NCI-H2196 treated with DMSO at 0.1 percent for 48 hours (cell line): ENCODE measurements around the gene KDM7A.

Experiments used
- DNase-seq: peaks from one replicate; lab custom pipeline; 2025; ENCODE audit not compliant: unreplicated experiment; lab: John Stamatoyannopoulos, UW

The KDM7A gene, protein sequence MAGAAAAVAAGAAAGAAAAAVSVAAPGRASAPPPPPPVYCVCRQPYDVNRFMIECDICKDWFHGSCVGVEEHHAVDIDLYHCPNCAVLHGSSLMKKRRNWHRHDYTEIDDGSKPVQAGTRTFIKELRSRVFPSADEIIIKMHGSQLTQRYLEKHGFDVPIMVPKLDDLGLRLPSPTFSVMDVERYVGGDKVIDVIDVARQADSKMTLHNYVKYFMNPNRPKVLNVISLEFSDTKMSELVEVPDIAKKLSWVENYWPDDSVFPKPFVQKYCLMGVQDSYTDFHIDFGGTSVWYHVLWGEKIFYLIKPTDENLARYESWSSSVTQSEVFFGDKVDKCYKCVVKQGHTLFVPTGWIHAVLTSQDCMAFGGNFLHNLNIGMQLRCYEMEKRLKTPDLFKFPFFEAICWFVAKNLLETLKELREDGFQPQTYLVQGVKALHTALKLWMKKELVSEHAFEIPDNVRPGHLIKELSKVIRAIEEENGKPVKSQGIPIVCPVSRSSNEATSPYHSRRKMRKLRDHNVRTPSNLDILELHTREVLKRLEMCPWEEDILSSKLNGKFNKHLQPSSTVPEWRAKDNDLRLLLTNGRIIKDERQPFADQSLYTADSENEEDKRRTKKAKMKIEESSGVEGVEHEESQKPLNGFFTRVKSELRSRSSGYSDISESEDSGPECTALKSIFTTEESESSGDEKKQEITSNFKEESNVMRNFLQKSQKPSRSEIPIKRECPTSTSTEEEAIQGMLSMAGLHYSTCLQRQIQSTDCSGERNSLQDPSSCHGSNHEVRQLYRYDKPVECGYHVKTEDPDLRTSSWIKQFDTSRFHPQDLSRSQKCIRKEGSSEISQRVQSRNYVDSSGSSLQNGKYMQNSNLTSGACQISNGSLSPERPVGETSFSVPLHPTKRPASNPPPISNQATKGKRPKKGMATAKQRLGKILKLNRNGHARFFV

DNA sequence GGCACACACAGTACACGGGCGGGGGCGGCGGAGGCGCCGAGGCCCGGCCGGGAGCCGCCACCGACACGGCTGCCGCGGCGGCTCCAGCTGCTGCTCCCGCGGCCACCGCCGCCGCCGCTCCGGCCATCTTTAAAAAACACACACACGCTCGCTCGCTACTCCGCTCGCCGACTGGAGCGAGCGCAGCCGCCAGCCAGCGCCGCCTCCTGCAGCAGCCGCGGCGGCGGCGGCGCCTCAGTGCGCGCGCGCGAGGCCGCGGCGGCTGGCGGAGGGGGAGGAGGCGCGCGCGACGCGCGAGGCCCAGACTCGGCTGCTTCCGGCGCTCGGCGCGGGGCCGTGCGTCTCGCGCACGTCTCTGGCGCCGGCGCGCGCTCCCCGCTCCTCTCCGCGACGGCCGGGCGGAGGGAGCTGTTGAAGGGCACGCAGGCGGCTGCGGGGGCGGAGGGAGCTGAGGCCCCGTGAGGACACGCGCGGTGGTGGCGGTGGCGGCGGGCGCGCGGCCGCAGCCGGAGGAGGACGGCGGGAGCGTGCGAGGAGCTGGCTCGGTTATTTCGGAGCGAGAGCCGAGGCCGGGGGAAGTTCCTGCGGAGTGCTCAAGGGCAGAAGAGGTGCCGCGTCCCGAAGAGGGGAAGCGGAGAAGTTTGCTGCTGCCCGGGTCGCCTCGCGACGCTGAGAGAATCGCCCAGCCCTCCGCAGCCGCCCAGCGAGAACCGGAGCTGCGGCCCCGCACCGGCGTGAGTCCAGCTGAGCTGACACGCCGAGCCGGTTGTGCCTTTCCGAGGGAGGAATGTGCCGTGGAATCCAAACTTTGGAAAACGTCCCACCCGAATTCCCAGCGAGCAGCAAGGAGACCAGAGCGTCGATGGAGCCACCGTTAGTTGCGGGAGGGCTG, at the start of gene KDM7A:
TSS of gene KDM7A (minus strand) at position 173 of the 892 bp plus-strand sequence. CDS start at position 127, 46 bp downstream.
- DNase-seq, result peak; percentile 80

DNA sequence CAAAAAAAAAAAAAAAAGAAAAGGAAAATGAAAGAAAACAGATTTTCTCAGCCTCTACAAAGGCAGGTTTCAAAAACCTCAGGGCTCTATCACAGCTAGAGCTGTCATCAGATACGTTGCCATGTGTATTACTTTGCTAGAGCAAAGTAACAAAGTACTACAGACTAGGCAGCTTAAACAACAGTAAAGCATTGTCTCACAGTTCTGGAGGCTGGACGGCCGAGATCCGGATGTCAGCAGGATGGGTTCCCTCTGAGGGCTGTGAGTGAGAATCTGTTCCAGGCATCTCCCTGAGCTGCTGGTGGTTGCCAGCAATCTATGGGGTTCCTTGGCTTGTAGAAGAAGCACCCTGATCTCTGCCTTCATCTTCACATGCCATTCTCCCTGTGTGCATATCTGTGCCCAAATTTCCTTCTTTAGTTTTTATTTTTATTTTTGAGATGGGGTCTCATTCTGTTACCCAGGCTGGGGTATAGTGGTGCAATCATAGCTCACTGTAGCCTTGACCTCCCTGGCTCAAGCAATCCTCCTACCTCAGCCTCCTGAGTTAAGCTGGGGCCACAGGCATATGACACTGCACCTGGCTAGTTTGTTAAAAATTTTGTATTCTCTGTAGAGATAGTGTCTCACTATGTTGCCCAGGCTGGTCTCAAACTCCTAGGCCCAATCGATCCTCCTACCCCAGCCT, 48.9 kb upstream of the KDM7A start:
- DNase-seq, result no peak

- no peak for DNase-seq
Measured at GRCh38 chr7:140223515-140224221, 46.9 kb upstream of the KDM7A start.

- no peak for DNase-seq
Measured at GRCh38 chr7:140222814-140223213, 46.0 kb upstream of the KDM7A start.

- no peak for DNase-seq
Measured at GRCh38 chr7:140219672-140220524, 43.1 kb upstream of the KDM7A start.

DNA sequence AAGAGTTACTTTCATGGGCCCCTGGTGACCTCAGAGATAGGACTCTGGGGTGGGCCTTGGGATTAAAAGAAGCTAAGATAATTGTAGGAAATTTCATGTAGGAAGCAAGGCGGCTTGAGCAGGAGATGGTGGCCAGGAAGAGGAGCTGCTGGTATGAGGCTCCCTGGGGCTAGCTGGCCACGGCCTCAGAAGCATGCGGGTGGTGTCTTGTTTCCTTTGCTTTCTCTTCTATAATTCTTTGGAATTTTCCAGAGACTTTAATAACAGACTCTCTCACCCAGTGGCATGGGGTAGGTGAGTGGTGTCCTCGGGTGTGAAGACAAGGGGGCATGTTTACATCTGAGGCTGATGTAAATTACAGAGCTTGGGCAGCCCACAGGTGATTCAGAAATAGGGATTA, 41.9 kb upstream of the KDM7A start:
- no peak for DNase-seq

GRCh38 chr7:140217750-140218501, 41.1 kb upstream of the KDM7A start:
- no peak for DNase-seq

GRCh38 chr7:140215281-140215680, 38.5 kb upstream of the KDM7A start:
- no peak for DNase-seq

DNA sequence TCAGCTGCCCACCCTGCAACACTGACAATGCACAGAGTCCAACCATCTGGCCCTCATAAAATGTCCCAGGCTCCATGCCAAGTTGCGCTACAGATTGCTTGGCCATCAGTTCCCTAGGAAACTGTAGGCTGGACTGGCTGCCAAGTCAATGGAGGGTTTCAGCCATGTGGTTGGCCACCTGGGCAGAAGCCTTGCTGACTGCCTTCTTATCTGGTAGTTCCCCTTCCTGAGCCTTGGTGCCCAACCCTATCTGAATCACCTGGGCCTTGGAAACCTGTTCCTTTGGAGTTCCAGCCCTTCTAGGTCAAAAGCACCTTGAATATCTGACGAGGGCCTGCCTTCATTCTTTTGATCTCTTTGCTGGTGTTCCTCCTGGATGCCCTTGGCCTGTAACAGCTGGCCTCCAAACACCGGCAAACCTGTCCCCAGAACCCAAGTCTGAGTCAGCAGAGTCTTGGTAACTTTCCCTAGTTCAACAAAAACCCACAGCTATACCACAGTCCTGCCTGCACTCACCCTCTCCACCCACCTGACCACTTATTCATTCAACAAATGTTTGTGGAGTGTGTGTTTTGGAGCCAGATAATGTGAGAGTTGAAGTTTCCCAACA, 37.4 kb upstream of the KDM7A start:
- DNase-seq, result peak; percentile 76

- DNase-seq, result no peak
Measured at GRCh38 chr7:140213684-140214074, 36.9 kb upstream of the KDM7A start.

GRCh38 chr7:140212100-140212881, 35.5 kb upstream of the KDM7A start:
- no peak for DNase-seq

DNA sequence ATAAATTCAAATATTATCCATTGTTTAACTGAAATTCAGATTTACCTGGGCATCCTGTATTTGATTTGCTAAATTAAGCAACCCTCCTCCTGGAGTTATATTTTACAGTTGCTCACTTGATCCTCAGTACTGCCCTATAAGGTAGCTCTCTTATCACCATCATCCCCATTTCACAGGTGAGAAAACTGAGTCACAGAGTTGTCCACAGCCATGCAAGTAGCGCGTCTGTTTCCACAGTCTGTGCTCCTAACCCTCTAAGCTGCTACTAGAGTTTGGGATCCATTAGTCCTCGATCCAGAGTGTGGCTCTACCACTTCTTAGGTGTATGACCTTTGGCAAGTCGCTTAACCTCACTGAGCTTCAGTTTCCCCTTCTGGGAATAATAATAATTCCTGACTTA, 34.9 kb upstream of the KDM7A start:
- no peak for DNase-seq

GRCh38 chr7:140209866-140210609, 33.3 kb upstream of the KDM7A start:
- DNase-seq, result no peak

GRCh38 chr7:140206616-140207389, 30.0 kb upstream of the KDM7A start:
- no peak for DNase-seq

DNA sequence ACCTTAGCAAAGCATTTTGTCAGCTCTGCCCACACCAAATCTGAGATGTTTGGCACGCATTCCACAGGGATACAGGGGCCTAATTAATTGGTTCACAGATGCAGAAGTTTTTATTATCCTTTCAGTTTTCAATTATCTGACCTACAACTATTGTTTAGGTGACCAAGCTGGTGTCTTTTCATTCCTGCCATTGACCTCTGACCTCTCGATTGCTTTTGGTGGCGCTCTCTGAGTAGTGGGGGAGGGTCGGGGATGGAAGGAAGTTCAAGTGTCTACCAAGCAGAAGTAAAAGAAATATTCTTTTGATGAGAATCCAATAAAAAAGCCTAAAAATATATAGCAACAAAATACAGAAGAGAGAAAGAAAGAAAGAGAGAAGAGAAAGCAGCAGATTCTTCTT, 28.8 kb upstream of the KDM7A start:
- no peak for DNase-seq
